Gastroesophageal sphincter (tissue), 3 donors: Measurements from ENCODE around the gene RALGPS1.

Experiments
- CTCF ChIP-seq, 4 experiments: fragments of 200-600 bp in 2 of 4; fragments of 450-650 bp in 2 of 4; sonication (generic) in 1 of 4; IDR thresholded peaks; one replicate each; pipeline ENCODE4 v1.5.1; 2017 to 2019; ENCODE audit warnings: antibody characterized with exemption in 4 of 4, mild to moderate bottlenecking in 2 of 4, moderate library complexity in 2 of 4
- EP300 ChIP-seq: sonication (generic); formaldehyde crosslinking; IDR thresholded peaks from one replicate; pipeline ENCODE4 v1.6.1; 2017; ENCODE audit warnings: antibody characterized with exemption, mild to moderate bottlenecking
- POLR2A ChIP-seq, 2 donors: fragments of 450-650 bp; IDR thresholded peaks; one replicate each; pipeline ENCODE4 v1.6.1; 2017; ENCODE audit warnings: antibody characterized with exemption in 2 of 2, mild to moderate bottlenecking in 2 of 2, moderate library complexity in 1 of 2

GRCh38 chr9:127245637-127246164 lies 331.1 kb downstream of the RALGPS1 start:
- TF ChIP-seq EP300 (no peak), CTCF (IDR thresholded peaks at IDR 0.05) (no peak), POLR2A (IDR thresholded peaks at IDR 0.05) (no peak)
